ENCODE results near the gene SH3GL2.

Gene SH3GL2

DNA sequence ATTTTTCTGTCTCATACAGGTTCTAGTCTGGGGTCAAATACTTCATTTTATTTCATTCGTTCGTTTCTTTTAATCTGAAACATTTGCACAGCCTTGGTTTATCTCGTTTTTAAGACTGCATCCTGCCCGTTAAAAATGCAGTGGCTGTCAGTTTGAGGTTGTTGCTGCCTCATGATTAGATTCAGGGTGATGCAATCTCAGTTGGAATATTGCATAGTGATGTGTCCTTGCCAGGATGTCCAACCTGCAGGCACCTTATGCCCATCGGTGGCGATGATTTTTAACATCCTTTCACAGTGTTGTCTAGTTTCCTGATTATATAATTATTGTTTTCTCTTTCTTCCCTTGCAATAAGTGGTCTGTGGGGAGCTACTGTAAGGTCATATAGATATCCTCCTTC is 45.1 kb downstream of the SH3GL2 start:
- DNase-seq, result no peak
- TF ChIP-seq GATA1 (IDR thresholded peaks at IDR 0.05; ENCODE audit: low read depth, low read length) (no peak), POLR2A (IDR thresholded peaks at IDR 0.05; ENCODE audit: low read length) (no peak)

DNA sequence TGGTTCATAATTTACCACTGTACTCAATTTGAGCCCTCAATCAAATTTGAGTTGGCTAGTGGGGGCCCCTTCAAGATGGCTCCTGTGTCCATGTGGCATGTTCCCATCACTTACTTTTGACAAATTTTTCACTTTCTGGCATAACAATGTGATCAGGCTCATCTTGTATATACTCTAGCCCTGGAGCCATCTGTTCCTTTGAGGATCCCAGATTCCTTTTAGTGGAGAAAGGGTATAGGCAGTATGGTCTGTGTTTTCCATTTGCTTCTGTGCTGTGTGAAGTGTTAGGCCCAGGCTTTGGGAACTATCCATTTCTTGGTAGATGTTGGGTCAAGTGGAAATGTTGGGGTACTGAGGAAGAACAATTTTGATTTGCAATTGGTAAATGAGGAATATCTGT is 45.7 kb downstream of the SH3GL2 start:
- DNase-seq, result no peak
- TF ChIP-seq POLR2A (IDR thresholded peaks at IDR 0.05; ENCODE audit: low read length), result no peak
- no peak for TF ChIP-seq GATA1 (IDR thresholded peaks at IDR 0.05; ENCODE audit: low read depth, low read length)

DNA sequence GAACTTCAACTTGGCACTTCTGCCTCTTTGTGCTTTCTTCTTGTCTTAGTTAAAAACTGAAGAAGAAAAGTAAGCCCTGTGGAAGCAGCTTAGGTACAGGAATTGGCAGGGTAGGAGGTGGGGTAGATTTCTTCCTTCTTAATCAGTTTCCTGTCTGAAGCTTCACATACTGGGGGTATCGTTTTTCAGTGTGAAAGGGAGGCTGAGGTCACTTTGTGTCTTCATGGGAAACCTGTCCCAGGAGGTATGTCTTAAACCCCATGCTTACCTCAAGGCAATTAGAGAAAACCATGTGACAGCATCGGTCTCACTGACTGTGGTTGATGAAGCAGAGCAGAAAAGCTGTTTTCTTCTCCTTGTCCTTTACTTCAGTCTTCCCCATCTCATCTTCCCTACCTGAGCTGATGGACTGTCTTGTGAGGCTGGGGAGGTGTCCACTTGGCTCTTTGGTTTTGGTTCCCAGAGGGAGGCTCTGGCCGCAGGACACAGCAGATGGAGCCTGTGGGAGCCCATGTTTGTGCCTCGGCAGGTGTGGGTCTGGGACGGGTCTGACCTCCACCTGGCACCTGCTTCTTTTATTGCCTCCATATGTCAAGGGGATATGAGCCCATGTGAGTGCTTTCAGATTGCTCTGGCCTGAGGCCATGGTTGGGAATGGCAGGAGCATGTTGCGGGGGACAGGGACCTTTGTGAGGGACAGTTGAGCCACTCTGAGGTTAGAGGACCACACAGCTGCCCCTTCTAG is 47.0 kb downstream of the SH3GL2 start:
- no peak for DNase-seq
- TF ChIP-seq GATA1 (IDR thresholded peaks at IDR 0.05; ENCODE audit: low read depth, low read length) (no peak), POLR2A (IDR thresholded peaks at IDR 0.05; ENCODE audit: low read length) (no peak)

DNA sequence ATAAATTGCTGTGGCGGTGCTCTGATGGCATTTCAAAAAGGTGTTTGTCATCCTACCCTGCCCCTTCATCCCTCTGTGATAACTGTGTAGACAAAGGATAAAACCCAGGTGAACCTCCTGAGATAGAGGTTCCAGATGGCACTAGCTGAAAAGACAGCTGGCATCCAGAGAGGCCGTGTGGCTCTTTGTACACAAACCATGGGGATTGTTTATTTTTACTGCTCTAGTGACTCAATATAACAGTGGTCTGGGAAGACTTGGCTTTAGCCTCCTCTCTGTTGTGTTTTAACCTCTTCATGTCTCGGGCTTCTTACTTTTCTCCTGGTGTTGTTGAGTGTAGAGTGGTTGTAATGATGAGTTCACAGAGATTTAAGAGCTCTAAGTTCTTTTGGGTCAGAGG is 48.8 kb downstream of the SH3GL2 start:
- TF ChIP-seq POLR2A (IDR thresholded peaks at IDR 0.05; ENCODE audit: low read length) (no peak), GATA1 (IDR thresholded peaks at IDR 0.05; ENCODE audit: low read depth, low read length) (no peak)

DNA sequence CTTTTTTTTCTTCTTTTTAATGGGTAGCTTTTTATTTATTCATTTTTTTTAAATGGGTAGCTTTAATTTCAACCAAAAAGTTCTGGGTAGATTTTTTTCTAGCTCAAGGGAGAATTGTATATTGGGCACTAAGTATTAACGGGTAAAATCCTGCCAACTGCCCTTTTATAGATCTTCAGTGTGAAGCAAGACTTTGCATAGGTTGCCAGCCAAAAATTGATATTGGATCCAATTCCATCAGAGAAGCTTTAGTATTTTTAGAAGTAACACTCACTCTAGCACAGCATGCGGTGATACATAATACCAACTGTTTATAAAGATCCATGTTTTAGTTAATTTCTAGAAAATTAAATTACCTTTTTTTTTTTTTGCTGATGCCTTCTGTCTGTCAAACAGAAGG is 49.8 kb downstream of the SH3GL2 start:
- DNase-seq, result no peak
- no peak for TF ChIP-seq GATA1 (IDR thresholded peaks at IDR 0.05; ENCODE audit: low read depth, low read length)
- no peak for TF ChIP-seq POLR2A (IDR thresholded peaks at IDR 0.05; ENCODE audit: low read length)

More for the DNA sequence above, 48.8 kb downstream of the SH3GL2 start:
- no peak for DNase-seq

DNA sequence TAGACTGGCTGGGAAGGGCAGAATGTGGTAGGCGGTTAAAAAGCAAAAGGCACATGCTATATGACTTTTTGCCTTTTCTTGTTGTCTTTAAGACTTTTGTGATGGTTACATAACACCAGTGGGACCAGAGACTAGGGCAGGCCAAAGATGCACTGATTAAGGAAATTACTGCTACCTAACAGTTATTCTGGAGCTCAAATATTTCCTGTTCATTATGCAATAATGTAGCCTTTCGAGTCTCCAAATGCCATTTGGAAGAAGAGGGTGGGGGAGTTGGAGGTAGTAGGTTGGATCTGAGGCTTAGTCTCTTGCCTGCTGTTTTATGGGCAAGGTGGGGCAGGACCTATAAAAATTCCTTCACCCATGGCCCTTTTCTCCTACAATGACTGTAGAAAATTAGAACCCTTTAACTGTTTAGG is 51.7 kb downstream of the SH3GL2 start:
- DNase-seq, result no peak
- TF ChIP-seq GATA1 (IDR thresholded peaks at IDR 0.05; ENCODE audit: low read depth, low read length) (no peak), POLR2A (IDR thresholded peaks at IDR 0.05; ENCODE audit: low read length) (no peak)

DNA sequence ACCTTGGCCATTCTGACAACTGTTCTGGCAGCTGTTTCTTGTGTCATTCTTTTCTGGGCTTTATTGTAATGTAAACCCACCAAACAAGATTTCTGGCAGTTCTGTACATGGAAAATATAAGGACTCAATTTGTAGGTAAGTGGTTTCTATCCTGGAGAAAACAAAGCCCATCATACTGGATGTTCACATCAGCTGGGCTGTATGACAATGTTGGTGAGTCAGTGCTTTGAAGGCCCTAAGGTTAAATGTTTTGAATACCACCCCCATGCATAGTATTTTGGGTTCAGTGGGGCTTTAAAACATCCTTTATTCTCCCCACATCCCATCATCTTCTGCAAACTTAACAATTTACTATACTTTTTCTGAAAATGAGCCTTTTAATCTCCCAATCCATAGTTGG is 52.5 kb downstream of the SH3GL2 start:
- DNase-seq, result no peak
- TF ChIP-seq POLR2A (IDR thresholded peaks at IDR 0.05; ENCODE audit: low read length), result no peak
- TF ChIP-seq GATA1 (IDR thresholded peaks at IDR 0.05; ENCODE audit: low read depth, low read length), result no peak

DNA sequence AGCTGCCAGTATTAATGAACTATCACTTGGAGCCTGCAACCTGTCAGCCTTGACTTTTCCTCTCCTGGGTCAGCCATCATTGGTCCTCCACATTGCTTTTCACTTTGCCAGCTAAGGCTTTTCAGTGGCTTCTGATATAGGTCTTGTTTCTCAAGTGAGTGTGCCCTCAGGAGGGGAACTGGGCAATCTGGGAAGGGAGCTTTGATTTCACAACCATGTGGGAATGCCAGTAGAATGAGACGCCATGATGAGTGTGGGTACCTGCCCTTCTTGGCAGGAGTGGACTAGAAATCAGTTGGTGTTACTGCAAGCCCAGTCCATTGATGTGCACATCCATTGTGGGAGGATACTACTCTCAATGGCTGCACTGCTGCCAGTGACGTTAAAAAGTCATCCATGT is 54.1 kb downstream of the SH3GL2 start:
- TF ChIP-seq POLR2A (IDR thresholded peaks at IDR 0.05; ENCODE audit: low read length) (no peak), GATA1 (IDR thresholded peaks at IDR 0.05; ENCODE audit: low read depth, low read length) (no peak)
- no peak for DNase-seq

DNA sequence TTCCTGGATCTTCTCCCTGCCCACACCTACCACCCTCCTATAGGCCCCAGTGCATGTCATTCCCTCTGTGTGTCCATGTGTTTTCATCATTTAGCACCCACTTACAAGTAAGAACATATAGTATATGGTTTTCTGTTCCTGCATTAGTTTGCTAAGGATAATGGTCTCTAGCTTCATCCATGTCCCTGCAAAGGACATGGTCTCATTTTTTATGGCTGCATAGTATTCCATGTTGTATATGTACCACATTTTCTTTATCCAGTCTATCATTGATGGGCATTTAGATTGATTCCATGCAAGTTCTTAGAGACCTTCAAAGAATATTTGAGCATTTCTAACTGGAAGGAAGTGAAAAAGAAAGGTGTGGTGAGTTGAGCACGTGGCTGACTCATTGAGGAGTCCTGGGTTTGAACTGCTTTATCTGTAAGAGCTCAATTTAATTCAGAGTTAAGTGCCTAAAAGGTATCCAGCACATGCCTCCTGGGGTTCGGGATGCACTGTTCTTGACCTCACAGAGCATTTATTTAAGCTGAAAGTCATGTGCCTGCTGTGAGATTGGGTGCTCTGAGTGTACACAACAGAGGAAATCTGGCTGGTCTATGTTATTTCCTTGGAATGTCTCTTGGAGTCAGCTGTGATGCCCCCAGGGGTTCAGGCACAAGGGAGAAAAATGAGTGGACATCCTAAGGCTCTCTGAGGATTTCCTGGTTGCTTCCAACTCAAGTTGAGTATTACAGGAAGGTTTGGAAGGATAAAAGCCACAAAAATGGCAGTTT is 56.4 kb downstream of the SH3GL2 start:
- DNase-seq, result no peak
- no peak for TF ChIP-seq GATA1 (IDR thresholded peaks at IDR 0.05; ENCODE audit: low read depth, low read length)
- no peak for TF ChIP-seq POLR2A (IDR thresholded peaks at IDR 0.05; ENCODE audit: low read length)

DNA sequence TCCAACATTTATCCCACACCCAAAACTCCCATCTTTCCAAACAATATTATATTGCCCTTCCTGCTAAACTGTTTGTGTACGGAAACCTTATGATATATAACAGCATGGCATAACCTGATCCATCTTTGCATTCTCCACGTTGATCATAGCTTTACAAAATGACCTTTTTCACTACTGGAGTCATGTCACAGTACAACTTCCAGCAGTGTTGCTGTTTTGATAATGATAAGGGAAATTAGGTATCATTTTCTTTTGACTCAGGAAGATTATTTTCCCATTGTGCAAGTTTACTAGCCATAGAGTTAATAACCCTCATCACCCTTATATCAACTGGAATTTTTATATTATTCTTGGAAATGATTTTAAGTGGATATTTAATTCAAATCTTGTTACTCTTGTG is 57.5 kb downstream of the SH3GL2 start:
- no peak for DNase-seq
- TF ChIP-seq GATA1 (IDR thresholded peaks at IDR 0.05; ENCODE audit: low read depth, low read length) (no peak), POLR2A (IDR thresholded peaks at IDR 0.05; ENCODE audit: low read length) (no peak)

DNA sequence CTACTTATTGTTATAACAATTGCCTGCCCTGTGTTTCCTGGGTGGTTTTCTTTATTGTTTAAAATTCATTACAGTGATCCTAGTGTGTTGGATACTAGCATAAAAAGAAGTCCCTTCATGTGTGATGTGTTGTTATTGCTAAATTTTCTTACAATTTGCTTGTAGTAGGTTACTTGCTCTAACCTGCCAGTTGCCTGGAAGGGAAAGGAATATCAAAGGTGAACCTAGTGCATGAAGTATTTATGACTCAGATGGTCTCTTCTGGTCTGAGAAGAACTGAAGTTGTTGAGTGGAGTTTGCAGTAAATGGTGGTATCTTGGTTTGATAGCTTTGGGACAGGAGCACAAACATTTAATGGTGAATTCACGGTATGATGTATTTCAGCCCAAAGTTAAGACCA is 58.0 kb downstream of the SH3GL2 start:
- no peak for TF ChIP-seq GATA1 (IDR thresholded peaks at IDR 0.05; ENCODE audit: low read depth, low read length)
- no peak for TF ChIP-seq POLR2A (IDR thresholded peaks at IDR 0.05; ENCODE audit: low read length)
- DNase-seq, result no peak

DNA sequence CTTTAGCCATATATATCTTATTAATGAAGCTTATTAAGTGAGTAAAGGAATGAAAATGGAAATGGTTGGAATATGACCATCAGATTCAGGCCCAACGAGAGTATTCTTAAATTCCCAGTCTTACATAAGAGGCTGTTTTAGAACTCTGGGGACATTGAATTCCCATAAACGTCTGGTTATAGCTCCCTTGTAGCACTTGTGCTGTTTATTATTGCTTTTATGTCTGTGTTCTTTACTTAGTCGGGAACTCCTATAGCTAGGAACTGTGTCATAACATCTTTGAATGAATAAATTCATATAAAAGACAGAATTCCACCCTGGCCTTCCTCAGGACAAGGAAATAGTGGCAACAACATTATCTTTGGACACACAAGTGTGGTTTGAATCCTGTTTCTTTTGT is 58.4 kb downstream of the SH3GL2 start:
- no peak for TF ChIP-seq POLR2A (IDR thresholded peaks at IDR 0.05; ENCODE audit: low read length)
- TF ChIP-seq GATA1 (IDR thresholded peaks at IDR 0.05; ENCODE audit: low read depth, low read length), result no peak
- no peak for DNase-seq

DNA sequence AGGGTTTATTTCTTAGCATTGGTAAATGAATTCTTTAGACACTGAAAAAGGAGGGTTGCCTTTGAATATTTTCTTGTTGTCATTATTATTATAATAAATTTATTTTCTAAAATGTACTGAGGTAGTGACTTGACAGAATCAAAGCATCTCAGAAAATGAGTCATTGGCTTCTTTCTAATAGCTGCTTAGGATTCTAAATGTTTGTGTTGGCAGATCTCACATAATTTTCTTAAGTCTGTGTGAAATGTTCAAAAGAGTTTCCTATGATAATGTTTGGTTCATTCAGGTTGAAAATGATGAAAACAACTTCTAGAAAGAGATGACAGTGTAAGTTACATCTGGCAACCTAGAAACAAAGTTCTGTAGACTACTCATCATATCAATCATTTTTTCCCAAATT is 69.7 kb downstream of the SH3GL2 start:
- TF ChIP-seq GATA1 (IDR thresholded peaks at IDR 0.05; ENCODE audit: low read depth, low read length) (no peak), POLR2A (IDR thresholded peaks at IDR 0.05; ENCODE audit: low read length) (no peak)
- no peak for DNase-seq

DNA sequence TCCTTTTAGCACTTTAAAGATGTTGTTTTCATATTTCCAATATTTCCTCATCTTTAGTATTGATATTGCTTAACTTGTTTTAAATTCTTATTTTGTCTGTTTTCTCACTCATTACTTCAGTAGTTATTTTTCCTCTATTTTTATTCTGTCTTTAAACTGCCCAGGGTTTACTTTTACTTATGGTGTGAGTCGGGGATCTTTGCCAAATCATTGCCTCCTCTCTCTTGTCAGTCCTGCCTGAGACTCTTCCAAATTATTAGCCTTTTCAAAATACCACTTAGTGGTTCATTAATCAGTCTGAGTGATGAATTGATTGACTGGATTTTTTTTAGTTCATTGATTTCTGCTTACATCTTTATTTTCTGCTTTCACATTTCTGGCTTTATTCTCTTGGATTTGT is 72.9 kb downstream of the SH3GL2 start:
- TF ChIP-seq GATA1 (IDR thresholded peaks at IDR 0.05; ENCODE audit: low read depth, low read length), result no peak
- TF ChIP-seq POLR2A (IDR thresholded peaks at IDR 0.05; ENCODE audit: low read length), result no peak
- DNase-seq, result no peak

DNA sequence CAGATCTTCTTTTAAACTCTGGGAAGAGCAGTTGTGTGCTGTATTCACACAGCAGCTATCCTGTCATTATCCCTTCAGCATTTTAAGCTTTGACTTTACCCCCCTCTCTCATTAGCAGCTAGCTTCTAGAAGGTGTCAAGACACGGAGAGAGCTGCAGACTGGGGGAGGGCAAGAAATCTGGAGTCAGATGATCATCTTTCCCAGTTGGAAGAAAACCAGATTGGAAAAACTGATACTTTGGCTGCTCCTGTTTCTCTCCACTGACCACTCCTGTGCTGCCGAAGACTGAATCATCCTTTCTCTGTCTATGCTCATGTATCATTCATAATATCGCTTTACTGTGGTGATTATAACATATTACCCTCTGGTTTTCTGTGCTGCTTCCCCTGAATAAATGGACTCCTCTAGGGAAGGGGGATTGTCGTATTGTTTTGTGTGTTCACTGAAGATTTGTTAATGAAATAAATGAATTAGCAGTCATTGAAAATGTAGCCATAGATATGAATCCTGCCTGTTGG is 75.1 kb downstream of the SH3GL2 start:
- no peak for TF ChIP-seq GATA1 (IDR thresholded peaks at IDR 0.05; ENCODE audit: low read depth, low read length)
- no peak for TF ChIP-seq POLR2A (IDR thresholded peaks at IDR 0.05; ENCODE audit: low read length)

More for the DNA sequence above, 75.1 kb downstream of the SH3GL2 start:
- DNase-seq, result no peak

Measured in erythroblast (primary cell).